Activated CD8-positive, alpha-beta memory T cell treated with anti-CD3 and anti-CD28 coated beads for 48 hours (primary cell): Measurements from ENCODE around the gene CD99.
A peak's percentile ranks its signal among the peaks of the same experiment; 100 is the strongest.

Experiments used
- DNase-seq, 3 experiments: peaks; one replicate each; pipeline ENCODE4 v3.0.0-alpha.2; 2020; ENCODE audit warnings: low read depth in 2 of 3, low spot score in 2 of 3

The CD99 gene

GRCh38 chrX:2690856-2691542, at the start of gene CD99:
Gene CD99 (plus strand): TSS chrX:2691295. CDS start chrX:2691361, 66 bp downstream.
- DNase-seq: peak in 1 of 3 experiments; percentile 84

- DNase-seq: no peak
Observed at GRCh38 chrX:2642146-2642545, 48.9 kb upstream of the CD99 start.

GRCh38 chrX:2642791-2643190, 48.3 kb upstream of the CD99 start:
- DNase-seq: no peak

- DNase-seq: no peak
Observed at GRCh38 chrX:2643880-2644279, 47.2 kb upstream of the CD99 start.

GRCh38 chrX:2645563-2645962, 45.5 kb upstream of the CD99 start:
- DNase-seq: no peak

GRCh38 chrX:2647627-2648026, 43.5 kb upstream of the CD99 start:
- DNase-seq: no peak

GRCh38 chrX:2650037-2650436, 41.1 kb upstream of the CD99 start:
- no peak for DNase-seq

- DNase-seq: no peak
Observed at GRCh38 chrX:2650865-2651264, 40.2 kb upstream of the CD99 start.

GRCh38 chrX:2652106-2652505, 39.0 kb upstream of the CD99 start:
- DNase-seq: no peak

GRCh38 chrX:2654436-2655340, 36.4 kb upstream of the CD99 start:
- DNase-seq: no peak

- DNase-seq: no peak
Observed at GRCh38 chrX:2656257-2656836, 34.7 kb upstream of the CD99 start.

- no peak for DNase-seq
Observed at GRCh38 chrX:2657532-2658113, 33.5 kb upstream of the CD99 start.

GRCh38 chrX:2658585-2659292, 32.4 kb upstream of the CD99 start:
- no peak for DNase-seq

- no peak for DNase-seq
Observed at GRCh38 chrX:2662586-2662985, 28.5 kb upstream of the CD99 start.

- no peak for DNase-seq
Observed at GRCh38 chrX:2664502-2664901, 26.6 kb upstream of the CD99 start.

GRCh38 chrX:2665387-2666304, 25.4 kb upstream of the CD99 start:
- no peak for DNase-seq

- DNase-seq: no peak
Observed at GRCh38 chrX:2666491-2666890, 24.6 kb upstream of the CD99 start.

GRCh38 chrX:2670978-2671377, 20.1 kb upstream of the CD99 start:
- DNase-seq: no peak

- DNase-seq: no peak
Observed at GRCh38 chrX:2672084-2672483, 19.0 kb upstream of the CD99 start.

GRCh38 chrX:2673611-2674010, 17.5 kb upstream of the CD99 start:
- no peak for DNase-seq
